ENCODE data around the gene GAGE12G. TPM values are rescaled to one million over a fixed set of nuclear protein-coding genes. Genes with fewer than 3 reads are reported as not detected.
"Not testable (repeated sequence)": the region's sequence is repeated elsewhere in the genome, so short reads cannot be mapped to it uniquely, and the experiment has no call there.

The GAGE12G gene
- polyA plus RNA-seq (ENCODE audit: insufficient read length in 3 of 3) = not detected

GRCh38 chrX:49570100-49570499, at the start of gene GAGE12G:
Gene GAGE12G (plus strand): TSS chrX:49570400. CDS start chrX:49571555, 1,155 bp downstream.
- not testable (repeated sequence) for DNase-seq (ENCODE audit: low read depth in 3 of 3, low spot score in 2 of 3)

- DNase-seq (ENCODE audit: low read depth in 3 of 3, low spot score in 2 of 3) = not testable (repeated sequence)
Measured at GRCh38 chrX:49531877-49532276, 38.3 kb upstream of the GAGE12G start, which contains the start of gene GAGE12C. Gene GAGE12C (plus strand): TSS chrX:49532177. CDS start chrX:49533332, 1,155 bp downstream.

- not testable (repeated sequence) for DNase-seq (ENCODE audit: low read depth in 3 of 3, low spot score in 2 of 3)
Measured at GRCh38 chrX:49541433-49541832, 28.8 kb upstream of the GAGE12G start, which contains the start of gene GAGE12D. Gene GAGE12D (plus strand): TSS chrX:49541733. CDS start chrX:49542888, 1,155 bp downstream.

GRCh38 chrX:49550989-49551388, 19.2 kb upstream of the GAGE12G start, which contains the start of gene GAGE12E:
Gene GAGE12E (plus strand): TSS chrX:49551289. CDS start chrX:49552444, 1,155 bp downstream.
- not testable (repeated sequence) for DNase-seq (ENCODE audit: low read depth in 3 of 3, low spot score in 2 of 3)

GRCh38 chrX:49560542-49560941, 9.7 kb upstream of the GAGE12G start, which contains the start of gene GAGE12F:
Gene GAGE12F (plus strand): TSS chrX:49560842. CDS start chrX:49561997, 1,155 bp downstream.
- not testable (repeated sequence) for DNase-seq (ENCODE audit: low read depth in 3 of 3, low spot score in 2 of 3)

- not testable (repeated sequence) for DNase-seq (ENCODE audit: low read depth in 3 of 3, low spot score in 2 of 3)
Measured at GRCh38 chrX:49568728-49569127, 1.5 kb upstream of the GAGE12G start.

GRCh38 chrX:49569152-49569551, 1.0 kb upstream of the GAGE12G start:
- DNase-seq (ENCODE audit: low read depth in 3 of 3, low spot score in 2 of 3) = not testable (repeated sequence)

GRCh38 chrX:49579649-49580048, 9.4 kb downstream of the GAGE12G start, which contains the start of gene GAGE12H:
Gene GAGE12H (plus strand): TSS chrX:49579949. CDS start chrX:49581104, 1,155 bp downstream.
- DNase-seq (ENCODE audit: low read depth in 3 of 3, low spot score in 2 of 3) = not testable (repeated sequence)

GRCh38 chrX:49589196-49589595, 19.0 kb downstream of the GAGE12G start, which contains the start of gene GAGE2A:
Gene GAGE2A (plus strand): TSS chrX:49589496. CDS start chrX:49590651, 1,155 bp downstream.
- DNase-seq (ENCODE audit: low read depth in 3 of 3, low spot score in 2 of 3) = not testable (repeated sequence)

- DNase-seq (ENCODE audit: low read depth in 3 of 3, low spot score in 2 of 3) = not testable (repeated sequence)
Measured at GRCh38 chrX:49589769-49590478, 19.7 kb downstream of the GAGE12G start.

GRCh38 chrX:49590488-49590887, 20.3 kb downstream of the GAGE12G start:
- DNase-seq (ENCODE audit: low read depth in 3 of 3, low spot score in 2 of 3) = not testable (repeated sequence)

- DNase-seq (ENCODE audit: low read depth in 3 of 3, low spot score in 2 of 3) = not testable (repeated sequence)
Measured at GRCh38 chrX:49598720-49599119, 28.5 kb downstream of the GAGE12G start, which contains the start of gene GAGE1. Gene GAGE1 (plus strand): TSS chrX:49599020. CDS start chrX:49600175, 1,155 bp downstream.

- no peak for DNase-seq (ENCODE audit: low read depth in 3 of 3, low spot score in 2 of 3)
Measured at GRCh38 chrX:49610718-49611310, 40.6 kb downstream of the GAGE12G start.

- no peak for DNase-seq (ENCODE audit: low read depth in 3 of 3, low spot score in 2 of 3)
Measured at GRCh38 chrX:49618574-49618973, 48.4 kb downstream of the GAGE12G start.

Other genes starting within 250 kb of the GAGE12G start
- not detected for gene GAGE12J, start 248.4 kb upstream of the GAGE12G start, polyA plus RNA-seq (ENCODE audit: insufficient read length in 3 of 3)
- under 1 TPM in 1 of 3 donors, not detected in 2; 0.40 TPM for gene GAGE13, start 238.8 kb upstream of the GAGE12G start, polyA plus RNA-seq (ENCODE audit: insufficient read length in 3 of 3)
- not detected for gene GAGE12C, start 38.2 kb upstream of the GAGE12G start, polyA plus RNA-seq (ENCODE audit: insufficient read length in 3 of 3)
- not detected for gene GAGE12D, start 28.7 kb upstream of the GAGE12G start, polyA plus RNA-seq (ENCODE audit: insufficient read length in 3 of 3)
- not detected for gene GAGE12E, start 19.1 kb upstream of the GAGE12G start, polyA plus RNA-seq (ENCODE audit: insufficient read length in 3 of 3)
- gene GAGE12F, start 9.6 kb upstream of the GAGE12G start, polyA plus RNA-seq (ENCODE audit: insufficient read length in 3 of 3) = not detected
- gene GAGE12H, start 9.5 kb downstream of the GAGE12G start, polyA plus RNA-seq (ENCODE audit: insufficient read length in 3 of 3) = not detected
- gene GAGE2A, start 19.1 kb downstream of the GAGE12G start, polyA plus RNA-seq (ENCODE audit: insufficient read length in 3 of 3) = not detected
- gene GAGE1, start 28.6 kb downstream of the GAGE12G start, polyA plus RNA-seq (ENCODE audit: insufficient read length in 3 of 3) = not detected
- not detected for gene PAGE1, start 125.6 kb downstream of the GAGE12G start, polyA plus RNA-seq (ENCODE audit: insufficient read length in 3 of 3)